ENCODE measurements around the gene TCEANC2.

DNA sequence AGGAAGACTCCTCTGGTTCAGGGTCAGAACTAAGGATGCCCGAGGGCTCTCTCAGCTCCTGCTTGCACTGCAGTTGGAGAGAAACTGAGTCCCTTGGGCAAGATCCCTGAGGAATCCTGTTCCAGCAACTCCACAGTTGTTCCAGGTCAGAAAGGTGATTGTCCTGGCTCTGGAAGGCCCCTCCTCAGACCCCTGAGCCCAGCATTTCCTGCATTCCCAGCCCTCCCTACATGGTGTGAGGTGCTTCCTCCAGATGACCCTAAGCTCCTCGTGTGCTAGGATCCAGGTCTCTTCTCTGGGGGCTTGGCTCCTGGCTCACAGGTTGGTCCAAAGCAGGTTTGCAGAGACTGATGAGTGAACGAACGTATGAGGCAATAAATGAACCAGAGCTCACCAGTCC, 46.9 kb upstream of the TCEANC2 start:
- TF ChIP-seq, protein P1, sequence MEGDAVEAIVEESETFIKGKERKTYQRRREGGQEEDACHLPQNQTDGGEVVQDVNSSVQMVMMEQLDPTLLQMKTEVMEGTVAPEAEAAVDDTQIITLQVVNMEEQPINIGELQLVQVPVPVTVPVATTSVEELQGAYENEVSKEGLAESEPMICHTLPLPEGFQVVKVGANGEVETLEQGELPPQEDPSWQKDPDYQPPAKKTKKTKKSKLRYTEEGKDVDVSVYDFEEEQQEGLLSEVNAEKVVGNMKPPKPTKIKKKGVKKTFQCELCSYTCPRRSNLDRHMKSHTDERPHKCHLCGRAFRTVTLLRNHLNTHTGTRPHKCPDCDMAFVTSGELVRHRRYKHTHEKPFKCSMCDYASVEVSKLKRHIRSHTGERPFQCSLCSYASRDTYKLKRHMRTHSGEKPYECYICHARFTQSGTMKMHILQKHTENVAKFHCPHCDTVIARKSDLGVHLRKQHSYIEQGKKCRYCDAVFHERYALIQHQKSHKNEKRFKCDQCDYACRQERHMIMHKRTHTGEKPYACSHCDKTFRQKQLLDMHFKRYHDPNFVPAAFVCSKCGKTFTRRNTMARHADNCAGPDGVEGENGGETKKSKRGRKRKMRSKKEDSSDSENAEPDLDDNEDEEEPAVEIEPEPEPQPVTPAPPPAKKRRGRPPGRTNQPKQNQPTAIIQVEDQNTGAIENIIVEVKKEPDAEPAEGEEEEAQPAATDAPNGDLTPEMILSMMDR (IDR thresholded peaks at IDR 0.05; ENCODE audit: extremely low read depth in 1 of 2, insufficient read depth in 1 of 2, low read depth in 1 of 2, low read length in 2 of 2): no peak
- TF ChIP-seq EZH2 (IDR thresholded peaks at IDR 0.05; ENCODE audit: borderline replicate concordance, low read depth, low read length, severe bottlenecking) (no peak), POLR2AphosphoS5 (IDR thresholded peaks at IDR 0.05; ENCODE audit: insufficient read depth, low read depth, low read length) (no peak), POLR2A (IDR thresholded peaks at IDR 0.05; ENCODE audit: low read depth, low read length) (no peak), GATA2 (IDR thresholded peaks at IDR 0.05; ENCODE audit: insufficient read depth, insufficient read length, low read depth, low read length) (no peak), MYC (IDR thresholded peaks at IDR 0.05; ENCODE audit: low read depth, low read length) (no peak), FOS (IDR thresholded peaks at IDR 0.05; ENCODE audit: borderline replicate concordance, insufficient read depth, low read length) (no peak), JUN (IDR thresholded peaks at IDR 0.05; ENCODE audit: borderline replicate concordance, insufficient read depth, insufficient read length, low read depth) (no peak)
- TF ChIP-seq, protein P2, sequence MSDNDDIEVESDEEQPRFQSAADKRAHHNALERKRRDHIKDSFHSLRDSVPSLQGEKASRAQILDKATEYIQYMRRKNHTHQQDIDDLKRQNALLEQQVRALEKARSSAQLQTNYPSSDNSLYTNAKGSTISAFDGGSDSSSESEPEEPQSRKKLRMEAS (IDR thresholded peaks at IDR 0.05; ENCODE audit: insufficient read depth, insufficient read length): no peak
